ENCODE data around the gene ZFP3.
"Not testable (repeated sequence)": the region's sequence is repeated elsewhere in the genome, so short reads cannot be mapped to it uniquely, and the experiment has no call there.

ZFP3 gene

DNA sequence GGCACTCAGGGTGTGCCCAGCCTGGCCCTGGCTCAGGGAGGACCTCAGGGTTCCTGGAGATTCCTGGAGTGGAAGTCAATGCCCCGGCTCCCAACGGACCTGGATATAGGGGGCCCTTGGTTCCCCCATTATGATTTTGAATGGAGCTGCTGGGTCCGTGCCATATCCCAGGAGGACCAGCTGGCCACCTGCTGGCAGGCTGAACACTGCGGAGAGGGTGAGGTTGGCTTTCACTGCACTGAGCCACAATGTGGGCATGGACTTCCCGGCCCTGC, 61.1 kb downstream of the ZFP3 start:
- DNase-seq = no peak

DNA sequence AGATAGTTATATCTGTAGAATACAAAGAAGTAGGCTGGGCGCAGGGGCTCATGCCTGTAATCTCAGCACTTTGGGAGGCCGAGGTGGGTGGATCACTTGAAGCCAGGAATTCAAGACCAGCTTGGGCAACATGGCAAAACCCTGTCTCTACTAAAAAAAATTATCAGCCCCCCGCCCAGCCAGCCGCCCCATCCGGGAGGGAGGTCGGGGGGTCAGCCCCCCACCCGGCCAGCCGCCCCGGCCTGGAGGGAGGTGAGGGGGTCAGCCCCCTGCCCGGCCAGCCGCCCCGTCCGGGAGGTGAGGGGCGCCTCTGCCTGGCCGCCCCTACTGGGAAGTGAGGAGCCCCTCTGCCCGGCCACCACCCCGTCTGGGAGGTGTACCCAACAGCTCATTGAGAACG, 64.6 kb downstream of the ZFP3 start:
- DNase-seq = not testable (repeated sequence)

Measured in cerebellar nuclear complex (tissue), 1 donor.